Endothelial cell of umbilical vein (primary cell): ENCODE measurements around the gene DNMT1.
"Not testable (repeated sequence)": the region's sequence is repeated elsewhere in the genome, so short reads cannot be mapped to it uniquely, and the experiment has no call there.

Source experiments
- CTCF ChIP-seq, 2 donors: IDR thresholded peaks; 1 replicate in 1 of 2; 2 replicates in 1 of 2; pipeline ENCODE4 v1.5.1; 2011; ENCODE audit warnings: low read length in 2 of 2, mild to moderate bottlenecking in 2 of 2, moderate library complexity in 2 of 2, control low read depth in 1 of 2, inconsistent platforms in 1 of 2, low read depth in 1 of 2; ENCODE audit not compliant: insufficient read depth in 1 of 2; ENCODE audit errors: extremely low read depth in 1 of 2
- EZH2 ChIP-seq: IDR thresholded peaks from 2 replicates; pipeline ENCODE4 v1.6.1; 2012; ENCODE audit warnings: borderline replicate concordance, low read depth, mild to moderate bottlenecking, moderate library complexity, low read length, inconsistent platforms; ENCODE audit not compliant: severe bottlenecking
- FOS ChIP-seq: IDR thresholded peaks from 2 replicates; pipeline ENCODE4 v1.6.1; 2011; ENCODE audit warnings: mild to moderate bottlenecking, low read length, moderate library complexity, borderline replicate concordance; ENCODE audit not compliant: insufficient read depth
- GATA2 ChIP-seq: IDR thresholded peaks from 2 replicates; pipeline ENCODE4 v1.7.0; 2011; ENCODE audit warnings: low read depth, mild to moderate bottlenecking, moderate library complexity, mixed read lengths, low read length; ENCODE audit not compliant: insufficient read length, insufficient read depth
- JUN ChIP-seq: IDR thresholded peaks from 2 replicates; pipeline ENCODE4 v1.6.1; 2011; ENCODE audit warnings: borderline replicate concordance, low read depth; ENCODE audit not compliant: insufficient read length, insufficient read depth
- MAX ChIP-seq: IDR thresholded peaks from 2 replicates; pipeline ENCODE4 v1.6.1; 2011; ENCODE audit not compliant: insufficient read depth, insufficient read length
- POLR2A ChIP-seq: IDR thresholded peaks from 2 replicates; pipeline ENCODE4 v1.6.1; 2012; ENCODE audit warnings: low read depth, mild to moderate bottlenecking, control low read depth, low read length

GRCh38 chr19:10180024-10180423 lies 14.7 kb downstream of the DNMT1 start:
- TF ChIP-seq CTCF (IDR thresholded peaks at IDR 0.05; ENCODE audit: extremely low read depth in 1 of 2, insufficient read depth in 1 of 2, low read depth in 1 of 2, low read length in 2 of 2); JUN; POLR2A; EZH2; FOS; MAX; GATA2: not testable (repeated sequence)
